Measurements from ENCODE around the gene TLR4. TPM values are rescaled to one million over a fixed set of nuclear protein-coding genes. Genes with fewer than 3 reads are reported as not detected.

The TLR4 gene
- total RNA-seq, 2 experiments from 2014 or later: 4.4 to 10.4 TPM

GRCh38 chr9:117696154-117696553, 8.0 kb upstream of the TLR4 start:
- H2AFZ ChIP-seq (ENCODE audit: low read length): no peak overlapping the region
- intact Hi-C loops (cut with micrococcal nuclease; ENCODE audit: unreplicated experiment): no loop called here
- no peaks in the 10 kb centered on the region for H3K9me3 ChIP-seq (ENCODE audit: low read length)
- no peak overlapping the region for H3K4me3 ChIP-seq (ENCODE audit: low read depth, low read length, poor library complexity, severe bottlenecking)
- ChIA-PET POLR2A (interaction anchor here (0.9 kb wide), 1 partner anchor 14 kb away, joined by 4 read pairs; no protein-coding TSS in a partner anchor), CTCF (ENCODE audit: unreplicated experiment) (no interaction called here)
- TF ChIP-seq, protein P1, sequence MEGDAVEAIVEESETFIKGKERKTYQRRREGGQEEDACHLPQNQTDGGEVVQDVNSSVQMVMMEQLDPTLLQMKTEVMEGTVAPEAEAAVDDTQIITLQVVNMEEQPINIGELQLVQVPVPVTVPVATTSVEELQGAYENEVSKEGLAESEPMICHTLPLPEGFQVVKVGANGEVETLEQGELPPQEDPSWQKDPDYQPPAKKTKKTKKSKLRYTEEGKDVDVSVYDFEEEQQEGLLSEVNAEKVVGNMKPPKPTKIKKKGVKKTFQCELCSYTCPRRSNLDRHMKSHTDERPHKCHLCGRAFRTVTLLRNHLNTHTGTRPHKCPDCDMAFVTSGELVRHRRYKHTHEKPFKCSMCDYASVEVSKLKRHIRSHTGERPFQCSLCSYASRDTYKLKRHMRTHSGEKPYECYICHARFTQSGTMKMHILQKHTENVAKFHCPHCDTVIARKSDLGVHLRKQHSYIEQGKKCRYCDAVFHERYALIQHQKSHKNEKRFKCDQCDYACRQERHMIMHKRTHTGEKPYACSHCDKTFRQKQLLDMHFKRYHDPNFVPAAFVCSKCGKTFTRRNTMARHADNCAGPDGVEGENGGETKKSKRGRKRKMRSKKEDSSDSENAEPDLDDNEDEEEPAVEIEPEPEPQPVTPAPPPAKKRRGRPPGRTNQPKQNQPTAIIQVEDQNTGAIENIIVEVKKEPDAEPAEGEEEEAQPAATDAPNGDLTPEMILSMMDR (conservative IDR thresholded peaks at IDR 0.05; ENCODE audit: low read length): no peak
- TF ChIP-seq EZH2phosphoT487 (IDR thresholded peaks at IDR 0.05; ENCODE audit: borderline replicate concordance, low read depth, low read length): no peak
- no TSS peak for BruUV-seq (replicated peaks)
- H3K36me3 ChIP-seq (ENCODE audit: insufficient read depth, low read length): no peaks in the 10 kb centered on the region
- H3K27ac ChIP-seq (ENCODE audit: low read depth, low read length, poor library complexity, severe bottlenecking): no peak overlapping the region
- no peak overlapping the region for H3K4me2 ChIP-seq (ENCODE audit: low read length)
- H3K4me1 ChIP-seq (ENCODE audit: insufficient read depth, low read length, poor library complexity, severe bottlenecking): peaks cover 19% of the 10 kb centered on the region
- no peaks in the 10 kb centered on the region for H3K79me2 ChIP-seq (ENCODE audit: insufficient read depth, low read depth, low read length)
- no peaks in the 10 kb centered on the region for H4K20me1 ChIP-seq (ENCODE audit: insufficient read depth, low read length)
- no peak for DNase-seq (ENCODE audit: low spot score)
- no peaks in the 10 kb centered on the region for H3K9me2 ChIP-seq (ENCODE audit: insufficient read depth, low read length)

GRCh38 chr9:117697046-117697445, 7.2 kb upstream of the TLR4 start:
- POLR2A ChIA-PET: interaction anchor here (0.9 kb wide), 1 partner anchor 19 kb away, joined by 3 read pairs; no protein-coding TSS in a partner anchor

DNA sequence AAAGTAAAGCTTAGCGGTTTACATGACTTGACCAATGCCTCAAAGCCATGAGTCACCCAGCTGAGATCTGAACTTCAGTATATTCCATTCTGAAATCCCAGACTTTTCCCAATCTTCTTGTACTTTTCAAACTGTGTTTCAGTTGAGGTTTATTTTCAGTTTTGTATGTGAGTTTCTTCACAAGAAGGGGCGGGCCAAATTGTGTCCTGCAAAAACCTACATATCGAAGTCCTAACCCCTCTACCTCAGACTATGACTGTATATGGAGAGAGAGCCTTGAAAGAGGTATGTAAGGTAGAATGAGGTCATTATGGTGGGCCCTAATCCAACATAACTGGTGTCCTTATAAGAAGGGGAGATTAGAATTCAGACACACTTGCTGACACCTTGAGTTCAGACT, 666 bp upstream of the TLR4 start:
- BruUV-seq (replicated peaks): no TSS peak
- H3K27ac ChIP-seq (ENCODE audit: low read depth, low read length, poor library complexity, severe bottlenecking): peak overlapping the region; percentile 82
- peak overlapping the region; percentile 95; the same call in 1 of the 2 replicates for H2AFZ ChIP-seq (ENCODE audit: low read length)
- peaks cover 10% of the 10 kb centered on the region; the same call in 1 of the 2 replicates for H3K9me3 ChIP-seq (ENCODE audit: low read length)
- H4K20me1 ChIP-seq (ENCODE audit: insufficient read depth, low read length): no peaks in the 10 kb centered on the region
- peaks cover 16% of the 10 kb centered on the region; the same call in 1 of the 2 replicates for H3K79me2 ChIP-seq (ENCODE audit: insufficient read depth, low read depth, low read length)
- ChIA-PET CTCF (ENCODE audit: unreplicated experiment) (no interaction called here), POLR2A (interaction anchor here (0.7 to 3.8 kb wide), 6 partner anchors 10 to 765 kb away, joined by 3 to 16 read pairs (median 5); no protein-coding TSS in a partner anchor)
- intact Hi-C loops (cut with micrococcal nuclease; ENCODE audit: unreplicated experiment): loop anchor here (5.0 kb wide), 2 partner anchors 56 to 234 kb away; no protein-coding TSS in a partner anchor
- no peaks in the 10 kb centered on the region for H3K9me2 ChIP-seq (ENCODE audit: insufficient read depth, low read length)
- TF ChIP-seq, protein P1 (conservative IDR thresholded peaks at IDR 0.05; ENCODE audit: low read length): no peak
- no peak for TF ChIP-seq EZH2phosphoT487 (IDR thresholded peaks at IDR 0.05; ENCODE audit: borderline replicate concordance, low read depth, low read length)
- DNase-seq (ENCODE audit: low spot score): no peak
- H3K36me3 ChIP-seq (ENCODE audit: insufficient read depth, low read length): peaks cover under 1% of the 10 kb centered on the region
- peak overlapping the region; percentile 97 for H3K4me2 ChIP-seq (ENCODE audit: low read length)
- peaks cover 37% of the 10 kb centered on the region for H3K4me1 ChIP-seq (ENCODE audit: insufficient read depth, low read length, poor library complexity, severe bottlenecking)
- H3K4me3 ChIP-seq (ENCODE audit: low read depth, low read length, poor library complexity, severe bottlenecking): peak overlapping the region; percentile 74

More at GRCh38 chr9:117697046-117697445, 7.2 kb upstream of the TLR4 start:
- intact Hi-C loops (cut with micrococcal nuclease; ENCODE audit: unreplicated experiment): no loop called here
- Histone ChIP-seq H3K79me2 (ENCODE audit: insufficient read depth, low read depth, low read length) (no peaks in the 10 kb centered on the region), H3K9me2 (ENCODE audit: insufficient read depth, low read length) (no peaks in the 10 kb centered on the region), H4K20me1 (ENCODE audit: insufficient read depth, low read length) (no peaks in the 10 kb centered on the region), H3K36me3 (ENCODE audit: insufficient read depth, low read length) (no peaks in the 10 kb centered on the region), H3K4me1 (ENCODE audit: insufficient read depth, low read length, poor library complexity, severe bottlenecking) (peaks cover 19% of the 10 kb centered on the region), H3K4me2 (ENCODE audit: low read length) (no peak overlapping the region), H3K27ac (ENCODE audit: low read depth, low read length, poor library complexity, severe bottlenecking) (no peak overlapping the region), H3K4me3 (ENCODE audit: low read depth, low read length, poor library complexity, severe bottlenecking) (no peak overlapping the region), H3K9me3 (ENCODE audit: low read length) (no peaks in the 10 kb centered on the region; the same call in 1 of the 2 replicates), H2AFZ (ENCODE audit: low read length) (no peak overlapping the region)
- CTCF ChIA-PET (ENCODE audit: unreplicated experiment): no interaction called here
- BruUV-seq (replicated peaks): no TSS peak
- TF ChIP-seq EZH2phosphoT487 (IDR thresholded peaks at IDR 0.05; ENCODE audit: borderline replicate concordance, low read depth, low read length): no peak
- TF ChIP-seq, protein P1 (conservative IDR thresholded peaks at IDR 0.05; ENCODE audit: low read length): no peak
- no peak for DNase-seq (ENCODE audit: low spot score)
